Measurements from ENCODE around the gene NMNAT2.

GRCh38 chr1:183241471-183241870, 176.7 kb downstream of the NMNAT2 start:
- TF ChIP-seq CTCF (IDR thresholded peaks at IDR 0.05) = no peak
- TF ChIP-seq POLR2A (IDR thresholded peaks at IDR 0.05) = no peak

Measured in upper lobe of left lung (tissue), 4 donors.